Renal pelvis (tissue), 4 donors: ENCODE data around the gene DNAJB12. TPM values are rescaled to one million over a fixed set of nuclear protein-coding genes. Genes with fewer than 3 reads are reported as not detected.
"Not testable (repeated sequence)": the region's sequence is repeated elsewhere in the genome, so short reads cannot be mapped to it uniquely, and the experiment has no call there.

Experiments used
- DNase-seq: peaks from one replicate; pipeline ENCODE4 v3.0.0-alpha.2; 2013
- polyA plus RNA-seq, 3 donors: library from polyadenylated mRNA; unstranded; fragments of 120-200 nt; gene quantifications; one replicate each; pipeline ENCODE4 v1.2.1, GENCODE V29; 2013; ENCODE audit not compliant: insufficient read length in 3 of 3

DNAJB12 gene
- polyA plus RNA-seq, 3 donors, result 37.5 to 39.2 (median 38.2) TPM

GRCh38 chr10:72364239-72364777 is 9.6 kb upstream of the DNAJB12 start:
- peak; percentile 88 for DNase-seq

- no peak for DNase-seq
Observed at GRCh38 chr10:72356987-72357386, 2.3 kb upstream of the DNAJB12 start.

- DNase-seq, result no peak
Observed at GRCh38 chr10:72356115-72356514, 1.4 kb upstream of the DNAJB12 start.

- no peak for DNase-seq
Observed at GRCh38 chr10:72355214-72355555, 466 bp upstream of the DNAJB12 start.

GRCh38 chr10:72353965-72354355 is 759 bp downstream of the DNAJB12 start:
- no peak for DNase-seq

GRCh38 chr10:72353028-72353964 is 1.4 kb downstream of the DNAJB12 start:
- no peak for DNase-seq

GRCh38 chr10:72351479-72351878 is 3.2 kb downstream of the DNAJB12 start:
- no peak for DNase-seq

GRCh38 chr10:72349438-72349837 is 5.3 kb downstream of the DNAJB12 start:
- DNase-seq, result no peak

GRCh38 chr10:72348282-72348681 is 6.4 kb downstream of the DNAJB12 start:
- no peak for DNase-seq

- not testable (repeated sequence) for DNase-seq
Observed at GRCh38 chr10:72346117-72346516, 8.6 kb downstream of the DNAJB12 start.

GRCh38 chr10:72344932-72345331 is 9.8 kb downstream of the DNAJB12 start:
- DNase-seq, result no peak

GRCh38 chr10:72342911-72343310 is 11.8 kb downstream of the DNAJB12 start:
- no peak for DNase-seq

GRCh38 chr10:72340510-72341261 is 14.0 kb downstream of the DNAJB12 start:
- no peak for DNase-seq

- no peak for DNase-seq
Observed at GRCh38 chr10:72338180-72338579, 16.5 kb downstream of the DNAJB12 start.

GRCh38 chr10:72337722-72338121 is 17.0 kb downstream of the DNAJB12 start:
- no peak for DNase-seq

- DNase-seq, result no peak
Observed at GRCh38 chr10:72337039-72337629, 17.6 kb downstream of the DNAJB12 start.

GRCh38 chr10:72336259-72337038 is 18.3 kb downstream of the DNAJB12 start:
- DNase-seq, result no peak

GRCh38 chr10:72335394-72336258 is 19.1 kb downstream of the DNAJB12 start:
- DNase-seq, result no peak

- DNase-seq, result no peak
Observed at GRCh38 chr10:72334825-72335393, 19.8 kb downstream of the DNAJB12 start.

GRCh38 chr10:72334196-72334824 is 20.4 kb downstream of the DNAJB12 start:
- peak; percentile 81 for DNase-seq
